Fibroblast of lung (primary cell): ENCODE data around the gene ARHGAP44.
"Not testable (repeated sequence)": the region's sequence is repeated elsewhere in the genome, so short reads cannot be mapped to it uniquely, and the experiment has no call there.

Source experiments
- CTCF ChIP-seq, 2 donors: IDR thresholded peaks in 1 of 2; conservative IDR thresholded peaks in 1 of 2; 1 replicate in 1 of 2; 2 replicates in 1 of 2; pipeline ENCODE4 v1.5.1; 2011 to 2012; ENCODE audit warnings: low read length in 2 of 2, control low read depth in 1 of 2, inconsistent platforms in 1 of 2, low read depth in 1 of 2, mild to moderate bottlenecking in 1 of 2
- EZH2 ChIP-seq: IDR thresholded peaks from 2 replicates; pipeline ENCODE4 v1.5.1; 2012; ENCODE audit warnings: low read length, control low read depth, mild to moderate bottlenecking; ENCODE audit errors: missing control alignments

DNA sequence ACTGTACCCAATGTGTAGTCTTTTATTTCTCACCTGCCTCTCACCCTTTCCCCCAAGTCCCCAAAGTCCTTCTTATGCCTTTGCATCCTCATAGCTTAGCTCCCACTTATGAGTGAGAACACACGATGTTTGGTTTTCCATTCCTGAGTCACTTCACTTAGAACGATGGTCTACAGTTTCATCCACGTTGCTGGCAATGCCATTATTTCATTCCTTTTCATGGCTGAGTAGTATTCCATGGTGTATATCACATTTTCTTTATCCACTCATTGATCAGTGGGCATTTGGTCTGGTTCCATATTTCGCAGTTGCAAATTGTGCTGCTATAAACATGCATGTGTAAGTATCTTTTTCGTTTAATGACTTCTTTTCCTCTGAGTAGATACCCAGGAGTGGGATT, 89.8 kb downstream of the ARHGAP44 start:
- TF ChIP-seq CTCF (conservative IDR thresholded peaks at IDR 0.05 in 1 of 2, IDR thresholded peaks at IDR 0.05 in 1 of 2; ENCODE audit: low read depth in 1 of 2, low read length in 2 of 2); EZH2: not testable (repeated sequence)
